Lower lobe of right lung (tissue), 2 donors: ENCODE results near the gene GDI1. TPM values are rescaled to one million over a fixed set of nuclear protein-coding genes. Genes with fewer than 3 reads are reported as not detected.

Source experiments
- ATAC-seq, 2 donors: fragments of 200-7000 bp; cut with Tn5 transposase; one replicate each; pipeline ENCODE4 v1.9.1; 2020 to 2022; ENCODE audit warnings: mild to moderate bottlenecking in 2 of 2, moderate library complexity in 2 of 2
- DNase-seq: peaks from one replicate; pipeline ENCODE4 v3.0.0-alpha.2; 2020
- H3K27ac ChIP-seq: fragments of 200-600 bp; one replicate; pipeline ENCODE4 v1.8.0; 2022
- H3K27me3 ChIP-seq: fragments of 200-600 bp; one replicate; pipeline ENCODE4 v1.8.0; 2022; ENCODE audit warnings: low read depth
- H3K36me3 ChIP-seq: fragments of 200-600 bp; one replicate; pipeline ENCODE4 v1.8.0; 2022; ENCODE audit warnings: mild to moderate bottlenecking
- H3K4me1 ChIP-seq: fragments of 200-600 bp; one replicate; pipeline ENCODE4 v1.8.0; 2022
- H3K4me3 ChIP-seq: fragments of 200-600 bp; one replicate; pipeline ENCODE4 v1.8.0; 2022; ENCODE audit warnings: mild to moderate bottlenecking
- H3K9me3 ChIP-seq: fragments of 200-600 bp; one replicate; pipeline ENCODE4 v1.8.0; 2022
- intact Hi-C: fragments of 100-400 bp; cut with DNase I; formaldehyde crosslinking; loops from one replicate; pipeline ENCODE4 v1.11.0; 2022
- total RNA-seq: library from RNA; stranded (reverse); fragmentation: NEBNext Ultra II Directional; extraction: Animal tissue kit (Norgen Biotek cat#: 25700); gene quantifications from one replicate; pipeline ENCODE4 v1.2.1, GENCODE V29; 2021
- TF ChIP-seq, protein P1 (sequence below): fragments of 200-600 bp; IDR thresholded peaks from one replicate; pipeline ENCODE4 v1.8.0; 2022; ENCODE audit warnings: antibody characterized with exemption, mild to moderate bottlenecking
- donor health status: DM: no; HTN: yes; CAD: no; lungs with severe emphysema.

The GDI1 gene
- total RNA-seq, 1 donor from 2014 or later: 111 TPM

DNA sequence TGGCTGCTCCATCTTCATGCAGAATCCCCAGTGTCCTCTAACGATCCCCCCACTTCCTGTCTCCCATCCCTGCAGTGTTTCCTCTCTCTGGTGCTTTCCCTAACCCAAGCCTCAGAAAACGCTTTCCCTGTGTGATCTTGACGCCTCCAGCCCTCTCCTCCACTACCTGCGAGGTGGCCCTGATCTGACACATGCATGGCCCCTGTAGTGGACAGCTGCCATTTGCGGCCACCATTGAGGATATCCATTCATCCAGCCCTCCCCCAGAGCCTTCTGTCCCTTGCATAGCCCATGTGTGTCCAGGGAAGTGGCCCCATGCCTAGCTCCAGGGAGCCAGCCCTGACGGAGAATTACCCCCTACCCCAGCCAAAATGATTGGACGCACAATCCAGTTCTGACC is 46.4 kb downstream of the GDI1 start:
- H3K27ac ChIP-seq: no peak overlapping the region
- ATAC-seq: no peak
- no peak overlapping the region for H3K4me3 ChIP-seq
- peaks cover 23% of the 10 kb centered on the region for H3K4me1 ChIP-seq
- TF ChIP-seq, protein P1, sequence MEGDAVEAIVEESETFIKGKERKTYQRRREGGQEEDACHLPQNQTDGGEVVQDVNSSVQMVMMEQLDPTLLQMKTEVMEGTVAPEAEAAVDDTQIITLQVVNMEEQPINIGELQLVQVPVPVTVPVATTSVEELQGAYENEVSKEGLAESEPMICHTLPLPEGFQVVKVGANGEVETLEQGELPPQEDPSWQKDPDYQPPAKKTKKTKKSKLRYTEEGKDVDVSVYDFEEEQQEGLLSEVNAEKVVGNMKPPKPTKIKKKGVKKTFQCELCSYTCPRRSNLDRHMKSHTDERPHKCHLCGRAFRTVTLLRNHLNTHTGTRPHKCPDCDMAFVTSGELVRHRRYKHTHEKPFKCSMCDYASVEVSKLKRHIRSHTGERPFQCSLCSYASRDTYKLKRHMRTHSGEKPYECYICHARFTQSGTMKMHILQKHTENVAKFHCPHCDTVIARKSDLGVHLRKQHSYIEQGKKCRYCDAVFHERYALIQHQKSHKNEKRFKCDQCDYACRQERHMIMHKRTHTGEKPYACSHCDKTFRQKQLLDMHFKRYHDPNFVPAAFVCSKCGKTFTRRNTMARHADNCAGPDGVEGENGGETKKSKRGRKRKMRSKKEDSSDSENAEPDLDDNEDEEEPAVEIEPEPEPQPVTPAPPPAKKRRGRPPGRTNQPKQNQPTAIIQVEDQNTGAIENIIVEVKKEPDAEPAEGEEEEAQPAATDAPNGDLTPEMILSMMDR: no peak
- DNase-seq: no peak
- intact Hi-C loops: no loop called here
- H3K27me3 ChIP-seq: no peaks in the 10 kb centered on the region
- H3K36me3 ChIP-seq: peaks cover 14% of the 10 kb centered on the region
- H3K9me3 ChIP-seq: no peaks in the 10 kb centered on the region

DNA sequence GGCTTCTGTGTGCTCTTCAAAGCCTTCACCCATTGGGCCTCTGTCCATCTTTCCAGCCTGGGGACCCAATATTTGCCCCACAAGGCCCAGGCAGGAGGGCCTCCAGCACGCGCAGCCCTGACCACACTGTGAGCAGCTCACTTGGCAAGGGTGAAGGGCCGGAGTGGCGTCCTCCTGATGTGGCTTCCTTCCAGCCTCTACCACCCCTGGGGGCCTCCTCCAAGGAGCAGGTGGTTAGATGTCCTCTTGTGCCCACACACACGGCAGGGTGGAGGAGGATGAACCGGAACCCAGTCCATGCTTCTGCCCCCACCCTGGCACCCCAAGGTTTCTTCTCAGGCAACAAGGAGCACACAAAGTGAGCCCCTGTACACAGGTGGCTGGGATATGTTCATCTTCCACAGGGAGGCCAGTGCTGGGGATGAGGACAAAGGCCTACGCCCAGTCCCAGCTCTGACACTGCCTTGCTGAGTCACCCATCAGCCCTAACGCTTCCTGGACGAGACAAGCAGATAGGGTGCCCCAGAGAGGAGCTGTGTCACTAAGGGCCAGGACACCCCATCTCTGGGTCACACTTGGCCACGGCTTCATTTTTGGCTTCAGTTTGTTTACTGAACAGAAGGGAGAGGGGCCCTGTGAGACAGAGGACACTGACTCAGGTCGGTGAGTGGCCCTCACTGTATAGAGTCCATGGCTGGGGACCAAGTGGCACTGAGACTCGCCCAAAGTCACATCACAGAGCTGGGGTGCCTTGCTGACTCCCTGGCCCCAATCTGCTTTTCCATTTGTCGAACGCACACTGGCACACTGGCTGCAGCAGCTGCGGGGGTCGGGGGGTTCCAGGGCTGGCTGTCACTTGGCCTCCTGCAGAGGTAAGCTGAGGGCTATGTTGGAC is 47.5 kb downstream of the GDI1 start:
- peaks cover 27% of the 10 kb centered on the region for H3K4me1 ChIP-seq
- peaks cover 14% of the 10 kb centered on the region for H3K36me3 ChIP-seq
- H3K27ac ChIP-seq: no peak overlapping the region
- no peaks in the 10 kb centered on the region for H3K27me3 ChIP-seq
- no peak overlapping the region for H3K4me3 ChIP-seq
- DNase-seq (no peak), ATAC-seq (no peak)
- intact Hi-C loops: no loop called here
- no peaks in the 10 kb centered on the region for H3K9me3 ChIP-seq
- TF ChIP-seq, protein P1: no peak

DNA sequence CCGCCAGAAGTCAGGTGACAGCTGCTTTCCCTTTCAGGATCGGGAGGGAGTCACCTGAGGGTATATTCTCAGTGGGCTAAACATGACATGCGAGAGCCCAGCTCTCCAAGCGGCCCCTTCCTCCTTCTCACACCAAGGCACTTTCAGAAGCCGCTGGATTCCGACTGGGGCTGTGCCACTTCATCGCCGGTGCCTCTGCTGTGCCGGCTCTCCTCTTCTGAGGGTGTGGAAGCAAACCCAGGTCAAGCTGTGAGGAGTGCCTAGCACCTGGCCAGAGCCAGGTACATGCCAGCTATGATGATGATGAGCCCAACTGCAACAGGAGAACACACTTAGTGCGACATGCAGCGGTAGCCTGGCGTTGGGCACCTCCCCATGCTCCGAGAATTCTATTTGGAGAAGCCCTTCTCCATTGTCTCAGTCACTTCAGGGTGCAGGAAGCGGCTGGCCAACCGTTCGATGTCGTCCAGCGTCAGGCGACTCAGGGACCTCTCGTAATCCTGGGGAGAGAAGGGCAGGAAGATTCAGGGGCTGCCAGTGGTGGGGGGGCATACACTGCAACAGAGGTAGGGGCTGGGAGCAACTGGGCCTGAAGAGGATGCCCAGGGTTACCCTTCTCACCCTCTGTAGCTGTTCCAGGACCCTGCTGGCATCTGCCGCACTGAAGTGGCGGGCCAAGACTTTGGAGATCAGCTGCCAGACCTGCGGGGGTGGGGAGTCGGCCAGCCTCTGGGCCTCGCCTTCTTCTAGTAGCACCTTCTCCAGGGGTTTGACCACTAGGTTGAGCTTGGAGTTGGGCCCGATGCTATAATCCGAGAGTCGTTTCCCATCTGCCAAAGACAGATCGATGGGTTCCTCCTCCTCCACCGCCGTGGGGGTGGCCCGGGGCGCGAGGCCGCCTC is 48.4 kb downstream of the GDI1 start:
- intact Hi-C loops: no loop called here
- peak overlapping the region; percentile 87 for H3K27ac ChIP-seq
- H3K4me1 ChIP-seq: peaks cover 25% of the 10 kb centered on the region
- peak overlapping the region; percentile 68 for H3K4me3 ChIP-seq
- H3K9me3 ChIP-seq: no peaks in the 10 kb centered on the region
- no peak for DNase-seq
- H3K36me3 ChIP-seq: peaks cover 14% of the 10 kb centered on the region
- ATAC-seq: no peak
- TF ChIP-seq, protein P1: no peak
- H3K27me3 ChIP-seq: no peaks in the 10 kb centered on the region

GRCh38 chrX:154486052-154486395 is 49.1 kb downstream of the GDI1 start:
- H3K4me1 ChIP-seq: peaks cover 25% of the 10 kb centered on the region
- intact Hi-C loops: no loop called here

More at GRCh38 chrX:154486052-154486395, 49.1 kb downstream of the GDI1 start:
- Histone ChIP-seq H3K4me3 (peak overlapping the region; percentile 68), H3K9me3 (no peaks in the 10 kb centered on the region), H3K36me3 (peaks cover 14% of the 10 kb centered on the region), H3K27me3 (no peaks in the 10 kb centered on the region), H3K27ac (peak overlapping the region; percentile 87)
- TF ChIP-seq, protein P1: no peak
- ATAC-seq (no peak), DNase-seq (no peak)
